ENCODE measurements around the gene CPED1.

CPED1 gene

DNA sequence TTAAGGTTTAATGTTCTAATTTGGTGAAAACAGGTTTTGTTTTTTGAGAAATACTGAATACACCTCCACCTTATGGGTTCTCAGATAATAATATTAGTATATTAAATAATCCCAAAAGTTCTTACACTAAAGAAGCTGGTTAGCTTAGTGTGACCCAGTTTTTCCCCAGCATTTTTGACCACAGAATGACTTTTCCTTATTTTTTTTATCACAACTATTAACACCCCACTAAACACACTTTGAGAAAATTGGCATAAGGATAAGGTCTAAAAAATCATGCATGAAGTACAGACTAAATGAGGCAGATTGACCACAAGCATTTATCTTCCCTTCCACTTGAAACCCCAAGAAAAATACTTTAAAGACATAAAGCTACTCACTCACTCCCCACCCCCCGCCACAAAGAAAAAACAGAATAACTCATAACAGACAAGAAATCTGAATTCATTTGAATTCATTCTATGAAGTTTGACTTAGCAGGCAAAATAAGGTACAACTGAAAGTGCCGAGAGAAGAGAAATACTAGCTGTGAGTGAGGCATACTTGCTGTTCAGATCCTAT, 290.6 kb downstream of the CPED1 start:
- Histone ChIP-seq H3K23ac (ENCODE audit: low read length in 2 of 2) (no peak overlapping the region), H3K9ac (ENCODE audit: low read length) (peak overlapping the region; percentile 62), H2AFZ (ENCODE audit: low read depth, low read length) (no peak overlapping the region), H3K9me3 (ENCODE audit: control insufficient read depth, low read length) (peaks cover 3% of the 10 kb centered on the region), H3K27me3 (ENCODE audit: control insufficient read depth in 1 of 2, insufficient read depth in 1 of 2, low read length in 2 of 2) (no peaks in the 10 kb centered on the region), H3K36me3 (ENCODE audit: control insufficient read depth in 1 of 2, insufficient read depth in 2 of 2, low read depth in 1 of 2, low read length in 2 of 2) (peaks cover 0 to 19% of the 10 kb centered on the region in 2 experiments), H3K4me1 (ENCODE audit: control insufficient read depth, insufficient read depth, low read depth, low read length) (peaks cover 2% of the 10 kb centered on the region), H3K79me1 (replicated peaks; ENCODE audit: low read length, poor library complexity, severe bottlenecking) (no peaks in the 10 kb centered on the region), H4K8ac (ENCODE audit: low read length) (no peak overlapping the region), H2BK12ac (ENCODE audit: low read length in 2 of 2) (no peak overlapping the region), H3K27ac (ENCODE audit: low read length, poor library complexity, severe bottlenecking) (no peak overlapping the region), H3K4ac (ENCODE audit: low read depth in 1 of 2, low read length in 2 of 2) (no peak overlapping the region), H3K18ac (ENCODE audit: low read depth in 1 of 2, low read length in 2 of 2) (peak overlapping the region; percentile 40 to 49), H2BK15ac (ENCODE audit: low read depth, poor library complexity, severe bottlenecking) (no peak overlapping the region), H2BK120ac (ENCODE audit: low read depth, low read length) (no peak overlapping the region), H4K91ac (ENCODE audit: low read length) (no peak overlapping the region), H3K4me3 (ENCODE audit: insufficient read depth in 1 of 2, low read depth in 1 of 2, low read length in 2 of 2) (no peak overlapping the region), H2AK5ac (ENCODE audit: low read length, severe bottlenecking) (no peak overlapping the region), H2BK5ac (ENCODE audit: low read depth, low read length, poor library complexity, severe bottlenecking) (no peak overlapping the region), H3K14ac (ENCODE audit: low read length in 2 of 2) (no peak overlapping the region), H3K4me2 (ENCODE audit: low read length, poor library complexity, severe bottlenecking) (no peak overlapping the region)
- 91% methylated on average over 1 of the region's 2 CpGs for WGBS
- DNase-seq, result no peak

DNA sequence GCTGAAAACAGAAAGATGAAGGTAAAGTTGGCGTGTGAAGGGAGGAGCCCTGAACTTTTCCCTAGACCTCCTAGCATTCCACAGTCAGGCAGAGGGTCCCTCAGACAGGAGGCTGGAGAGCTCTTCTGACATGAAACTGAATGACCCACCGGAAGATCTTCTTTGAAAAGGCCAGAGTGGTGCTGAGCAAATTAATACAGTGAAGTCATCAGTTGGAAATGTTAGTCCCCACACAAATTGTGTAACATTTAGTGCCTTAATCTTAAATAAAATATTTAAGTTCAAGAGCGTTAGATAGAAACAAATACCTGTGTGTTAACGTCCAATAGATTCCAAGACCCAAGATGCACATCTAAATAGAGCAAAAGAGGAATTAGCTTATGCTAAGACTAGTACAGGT, 291.3 kb downstream of the CPED1 start:
- H2BK5ac ChIP-seq (ENCODE audit: low read depth, low read length, poor library complexity, severe bottlenecking), result no peak overlapping the region
- 80% methylated on average over 1 of the region's 4 CpGs for WGBS
- no peak overlapping the region for H4K91ac ChIP-seq (ENCODE audit: low read length)
- H3K9me3 ChIP-seq (ENCODE audit: control insufficient read depth, low read length), result peaks cover 7% of the 10 kb centered on the region
- H2BK12ac ChIP-seq (ENCODE audit: low read length in 2 of 2), result no peak overlapping the region
- no peak overlapping the region for H3K14ac ChIP-seq (ENCODE audit: low read length in 2 of 2)
- no peak overlapping the region for H3K9ac ChIP-seq (ENCODE audit: low read length)
- H3K27ac ChIP-seq (ENCODE audit: low read length, poor library complexity, severe bottlenecking), result no peak overlapping the region
- no peak overlapping the region for H3K23ac ChIP-seq (ENCODE audit: low read length in 2 of 2)
- no peak overlapping the region for H2AFZ ChIP-seq (ENCODE audit: low read depth, low read length)
- H3K4me3 ChIP-seq (ENCODE audit: insufficient read depth in 1 of 2, low read depth in 1 of 2, low read length in 2 of 2), result no peak overlapping the region
- no peak overlapping the region for H2BK120ac ChIP-seq (ENCODE audit: low read depth, low read length)
- H2AK5ac ChIP-seq (ENCODE audit: low read length, severe bottlenecking), result no peak overlapping the region
- no peak overlapping the region for H3K4me2 ChIP-seq (ENCODE audit: low read length, poor library complexity, severe bottlenecking)
- peak; percentile 14 for DNase-seq
- no peak overlapping the region for H2BK15ac ChIP-seq (ENCODE audit: low read depth, poor library complexity, severe bottlenecking)
- H3K79me1 ChIP-seq (replicated peaks; ENCODE audit: low read length, poor library complexity, severe bottlenecking), result no peaks in the 10 kb centered on the region
- no peak overlapping the region for H4K8ac ChIP-seq (ENCODE audit: low read length)
- no peak overlapping the region for H3K4ac ChIP-seq (ENCODE audit: low read depth in 1 of 2, low read length in 2 of 2)
- peak overlapping the region in 1 of 2 experiments; percentile 30 for H3K18ac ChIP-seq (ENCODE audit: low read depth in 1 of 2, low read length in 2 of 2)
- peaks cover 2% of the 10 kb centered on the region for H3K4me1 ChIP-seq (ENCODE audit: control insufficient read depth, insufficient read depth, low read depth, low read length)
- peaks cover 2 to 19% of the 10 kb centered on the region in 2 experiments for H3K36me3 ChIP-seq (ENCODE audit: control insufficient read depth in 1 of 2, insufficient read depth in 2 of 2, low read depth in 1 of 2, low read length in 2 of 2)
- H3K27me3 ChIP-seq (ENCODE audit: control insufficient read depth in 1 of 2, insufficient read depth in 1 of 2, low read length in 2 of 2), result no peaks in the 10 kb centered on the region

- Histone ChIP-seq H3K4me1 (ENCODE audit: control insufficient read depth, insufficient read depth, low read depth, low read length) (peaks cover 2% of the 10 kb centered on the region), H2AK5ac (ENCODE audit: low read length, severe bottlenecking) (no peak overlapping the region), H2BK5ac (ENCODE audit: low read depth, low read length, poor library complexity, severe bottlenecking) (no peak overlapping the region), H2BK120ac (ENCODE audit: low read depth, low read length) (no peak overlapping the region), H3K9ac (ENCODE audit: low read length) (no peak overlapping the region), H3K4me3 (ENCODE audit: insufficient read depth in 1 of 2, low read depth in 1 of 2, low read length in 2 of 2) (no peak overlapping the region), H3K36me3 (ENCODE audit: control insufficient read depth in 1 of 2, insufficient read depth in 2 of 2, low read depth in 1 of 2, low read length in 2 of 2) (peaks cover 2 to 19% of the 10 kb centered on the region in 2 experiments), H3K23ac (ENCODE audit: low read length in 2 of 2) (no peak overlapping the region), H3K18ac (ENCODE audit: low read depth in 1 of 2, low read length in 2 of 2) (no peak overlapping the region), H3K79me1 (replicated peaks; ENCODE audit: low read length, poor library complexity, severe bottlenecking) (no peaks in the 10 kb centered on the region), H4K8ac (ENCODE audit: low read length) (no peak overlapping the region), H2BK15ac (ENCODE audit: low read depth, poor library complexity, severe bottlenecking) (no peak overlapping the region), H3K4ac (ENCODE audit: low read depth in 1 of 2, low read length in 2 of 2) (no peak overlapping the region), H4K91ac (ENCODE audit: low read length) (no peak overlapping the region), H2BK12ac (ENCODE audit: low read length in 2 of 2) (no peak overlapping the region), H3K27me3 (ENCODE audit: control insufficient read depth in 1 of 2, insufficient read depth in 1 of 2, low read length in 2 of 2) (no peaks in the 10 kb centered on the region), H3K14ac (ENCODE audit: low read length in 2 of 2) (no peak overlapping the region), H2AFZ (ENCODE audit: low read depth, low read length) (no peak overlapping the region), H3K4me2 (ENCODE audit: low read length, poor library complexity, severe bottlenecking) (no peak overlapping the region), H3K9me3 (ENCODE audit: control insufficient read depth, low read length) (peaks cover 7% of the 10 kb centered on the region), H3K27ac (ENCODE audit: low read length, poor library complexity, severe bottlenecking) (no peak overlapping the region)
- no peak for DNase-seq
- 100% methylated on average over 1 of the region's 1 CpG for WGBS
These were observed 292.1 kb downstream of the CPED1 start for GRCh38 chr7:121280656-121281055.

DNA sequence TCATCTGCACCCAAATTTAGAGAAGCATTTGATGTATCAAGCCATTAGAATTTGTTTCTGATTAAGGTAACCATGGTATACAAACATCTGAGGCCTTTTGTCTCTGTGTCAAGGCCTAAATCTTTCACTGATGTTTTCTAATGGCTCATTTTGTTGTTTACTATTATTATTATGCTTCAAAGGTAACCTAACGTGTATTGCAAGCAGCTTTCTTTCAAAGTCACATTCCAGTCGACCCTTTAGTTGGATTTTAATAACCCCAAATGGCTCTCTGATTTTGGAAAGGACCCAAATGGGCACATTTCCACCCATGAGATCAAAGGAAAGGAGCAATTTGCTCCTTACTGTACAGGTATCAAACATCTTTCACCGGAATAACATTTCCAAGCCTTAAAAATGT, 293.6 kb downstream of the CPED1 start:
- DNase-seq, result no peak
- Histone ChIP-seq H3K36me3 (ENCODE audit: control insufficient read depth in 1 of 2, insufficient read depth in 2 of 2, low read depth in 1 of 2, low read length in 2 of 2) (peaks cover 2 to 27% of the 10 kb centered on the region in 2 experiments), H3K79me1 (replicated peaks; ENCODE audit: low read length, poor library complexity, severe bottlenecking) (no peaks in the 10 kb centered on the region), H2BK15ac (ENCODE audit: low read depth, poor library complexity, severe bottlenecking) (no peak overlapping the region), H2AFZ (ENCODE audit: low read depth, low read length) (no peak overlapping the region), H3K23ac (ENCODE audit: low read length in 2 of 2) (no peak overlapping the region), H3K9me3 (ENCODE audit: control insufficient read depth, low read length) (peaks cover 7% of the 10 kb centered on the region), H3K4me3 (ENCODE audit: insufficient read depth in 1 of 2, low read depth in 1 of 2, low read length in 2 of 2) (no peak overlapping the region), H3K4me1 (ENCODE audit: control insufficient read depth, insufficient read depth, low read depth, low read length) (peaks cover 2% of the 10 kb centered on the region), H3K27ac (ENCODE audit: low read length, poor library complexity, severe bottlenecking) (no peak overlapping the region), H4K8ac (ENCODE audit: low read length) (no peak overlapping the region), H3K9ac (ENCODE audit: low read length) (no peak overlapping the region), H3K4ac (ENCODE audit: low read depth in 1 of 2, low read length in 2 of 2) (no peak overlapping the region), H2AK5ac (ENCODE audit: low read length, severe bottlenecking) (no peak overlapping the region), H3K27me3 (ENCODE audit: control insufficient read depth in 1 of 2, insufficient read depth in 1 of 2, low read length in 2 of 2) (no peaks in the 10 kb centered on the region), H2BK120ac (ENCODE audit: low read depth, low read length) (no peak overlapping the region), H3K14ac (ENCODE audit: low read length in 2 of 2) (no peak overlapping the region), H2BK12ac (ENCODE audit: low read length in 2 of 2) (no peak overlapping the region), H2BK5ac (ENCODE audit: low read depth, low read length, poor library complexity, severe bottlenecking) (no peak overlapping the region), H4K91ac (ENCODE audit: low read length) (no peak overlapping the region), H3K18ac (ENCODE audit: low read depth in 1 of 2, low read length in 2 of 2) (no peak overlapping the region), H3K4me2 (ENCODE audit: low read length, poor library complexity, severe bottlenecking) (no peak overlapping the region)
- 91% methylated on average over 3 of the region's 3 CpGs for WGBS

All from mesenchymal stem cell (in vitro differentiated cells and primary cell).